H9 (cell line): ENCODE results near the gene VTI1B. TPM values are rescaled to one million over a fixed set of nuclear protein-coding genes. Genes with fewer than 3 reads are reported as not detected.
A peak's percentile ranks its signal among the peaks of the same experiment; 100 is the strongest.

Source experiments
- DNase-seq: peaks from one replicate; pipeline ENCODE4 v3.0.0-alpha.2; 2017
- H2AFZ ChIP-seq: one replicate; pipeline ENCODE4 v1.6.1; 2013; ENCODE audit warnings: mild to moderate bottlenecking, low read length, control low read depth, moderate library complexity
- H2AK5ac ChIP-seq: 2 replicates; pipeline ENCODE4 v1.6.1; 2013; ENCODE audit warnings: low read length, control low read depth, mixed read lengths; ENCODE audit not compliant: insufficient read length
- H2BK120ac ChIP-seq: one replicate; pipeline ENCODE4 v1.6.1; 2013; ENCODE audit warnings: low read depth, mild to moderate bottlenecking, low read length, control low read depth, inconsistent platforms; ENCODE audit not compliant: poor library complexity, severe bottlenecking
- H2BK12ac ChIP-seq: 2 replicates; pipeline ENCODE4 v1.6.1; 2013; ENCODE audit warnings: low read length, control low read depth, mixed read lengths, low read depth; ENCODE audit not compliant: insufficient read length
- H2BK15ac ChIP-seq: 2 replicates; pipeline ENCODE4 v1.6.1; 2013; ENCODE audit warnings: low read depth, low read length, control low read depth
- H2BK20ac ChIP-seq: one replicate; pipeline ENCODE4 v1.6.1; 2013; ENCODE audit warnings: low read depth, mild to moderate bottlenecking, low read length, control low read depth, inconsistent platforms; ENCODE audit not compliant: poor library complexity, severe bottlenecking
- H2BK5ac ChIP-seq: 2 replicates; pipeline ENCODE4 v1.6.1; 2013; ENCODE audit warnings: low read length, control low read depth, mixed read lengths; ENCODE audit not compliant: insufficient read length
- H3K14ac ChIP-seq: 2 replicates; pipeline ENCODE4 v1.6.1; 2013; ENCODE audit warnings: low read length, control low read depth; ENCODE audit not compliant: insufficient read depth
- H3K18ac ChIP-seq: 2 replicates; pipeline ENCODE4 v1.6.1; 2013; ENCODE audit warnings: low read depth, mild to moderate bottlenecking, mixed read lengths, low read length, control low read depth; ENCODE audit not compliant: insufficient read length
- H3K23ac ChIP-seq: 2 replicates; pipeline ENCODE4 v1.6.1; 2013; ENCODE audit warnings: low read length, control low read depth, mixed read lengths, low read depth; ENCODE audit not compliant: insufficient read length
- H3K23me2 ChIP-seq: 2 replicates; pipeline ENCODE4 v1.6.1; 2013; ENCODE audit warnings: low read depth, mild to moderate bottlenecking, mixed read lengths, low read length, control low read depth; ENCODE audit not compliant: insufficient read length, poor library complexity, severe bottlenecking
- H3K27ac ChIP-seq: 2 replicates; pipeline ENCODE4 v1.5.1; 2013; ENCODE audit warnings: low read length, control low read depth, mixed read lengths, low read depth; ENCODE audit not compliant: insufficient read length
- H3K27me3 ChIP-seq: 2 replicates; pipeline ENCODE4 v1.6.1; 2013; ENCODE audit warnings: low read length, control low read depth, inconsistent platforms; ENCODE audit not compliant: insufficient read depth
- H3K4ac ChIP-seq: 2 replicates; pipeline ENCODE4 v1.6.1; 2013; ENCODE audit warnings: low read depth, mild to moderate bottlenecking, control low read depth, inconsistent platforms, low read length, moderate library complexity
- H3K4me1 ChIP-seq: 2 replicates; pipeline ENCODE4 v1.6.1; 2013; ENCODE audit warnings: low read length, control low read depth, inconsistent platforms; ENCODE audit not compliant: insufficient read depth
- H3K4me2 ChIP-seq: 2 replicates; pipeline ENCODE4 v1.6.1; 2013; ENCODE audit warnings: low read length, control low read depth, mixed read lengths; ENCODE audit not compliant: insufficient read length, insufficient read depth
- H3K56ac ChIP-seq: 2 replicates; pipeline ENCODE4 v1.6.1; 2013; ENCODE audit warnings: low read depth, mild to moderate bottlenecking, mixed read lengths, low read length, control low read depth; ENCODE audit not compliant: insufficient read length
- H3K79me1 ChIP-seq: 2 replicates; pipeline ENCODE4 v1.6.1; 2013; ENCODE audit warnings: low read depth, mild to moderate bottlenecking, moderate library complexity, low read length, control low read depth, inconsistent platforms; ENCODE audit not compliant: insufficient read depth, poor library complexity, severe bottlenecking
- H3K79me2 ChIP-seq: 2 replicates; pipeline ENCODE4 v1.6.1; 2013; ENCODE audit warnings: low read length, control low read depth, inconsistent platforms; ENCODE audit not compliant: insufficient read depth
- H3K9ac ChIP-seq: 2 replicates; pipeline ENCODE4 v1.6.1; 2013; ENCODE audit warnings: low read length, control low read depth, mixed read lengths; ENCODE audit not compliant: insufficient read length; ENCODE audit errors: extremely low read depth
- H3K9me3 ChIP-seq: one replicate; pipeline ENCODE4 v1.6.1; 2013; ENCODE audit warnings: low read depth, low read length, inconsistent platforms; ENCODE audit not compliant: control insufficient read depth
- H3T11ph ChIP-seq: one replicate; pipeline ENCODE4 v1.6.1; 2013; ENCODE audit warnings: mild to moderate bottlenecking, low read length, control low read depth, inconsistent platforms
- H4K20me1 ChIP-seq: one replicate; pipeline ENCODE4 v1.6.1; 2013; ENCODE audit not compliant: control insufficient read depth, insufficient read length, insufficient read depth
- H4K5ac ChIP-seq: 2 replicates; pipeline ENCODE4 v1.6.1; 2013; ENCODE audit warnings: low read depth, mild to moderate bottlenecking, mixed read lengths, low read length, control low read depth; ENCODE audit not compliant: insufficient read length
- H4K8ac ChIP-seq: replicated peaks from 2 replicates; pipeline ENCODE4 v1.6.1; 2013; ENCODE audit warnings: low read length, control low read depth, mixed read lengths, low read depth; ENCODE audit not compliant: insufficient read length
- H4K91ac ChIP-seq: 2 replicates; pipeline ENCODE4 v1.6.1; 2013; ENCODE audit warnings: low read depth, mild to moderate bottlenecking, moderate library complexity, mixed read lengths, low read length, control low read depth; ENCODE audit not compliant: insufficient read length
- H3K27ac Mint-ChIP-seq, 3 experiments: 2 replicates in 2 of 3; 3 replicates in 1 of 3; pipeline ENCODE4 v1.8.0; 2020 to 2021; ENCODE audit warnings: mixed read lengths in 3 of 3, mild to moderate bottlenecking in 1 of 3, moderate library complexity in 1 of 3
- H3K27me3 Mint-ChIP-seq: 2 replicates; pipeline ENCODE4 v1.8.0; 2021; ENCODE audit warnings: low read depth, mild to moderate bottlenecking, moderate library complexity, mixed read lengths
- H3K36me3 Mint-ChIP-seq, 3 experiments: 2 replicates in 2 of 3; 3 replicates in 1 of 3; pipeline ENCODE4 v1.8.0; 2020 to 2021; ENCODE audit warnings: low read depth in 3 of 3, mixed read lengths in 3 of 3; ENCODE audit not compliant: insufficient read depth in 1 of 3
- H3K4me1 Mint-ChIP-seq, 2 experiments: 2 replicates each; pipeline ENCODE4 v1.8.0; 2020; ENCODE audit warnings: mixed read lengths in 2 of 2
- H3K4me3 Mint-ChIP-seq, 2 experiments: 2 replicates in 1 of 2; 3 replicates in 1 of 2; pipeline ENCODE4 v1.8.0; 2020 to 2021; ENCODE audit warnings: mild to moderate bottlenecking in 2 of 2, mixed read lengths in 2 of 2, moderate library complexity in 1 of 2
- H3K9me3 Mint-ChIP-seq, 2 experiments: 2 replicates in 1 of 2; 3 replicates in 1 of 2; pipeline ENCODE4 v1.8.0; 2020; ENCODE audit warnings: mild to moderate bottlenecking in 2 of 2, mixed read lengths in 2 of 2, moderate library complexity in 1 of 2
- WGBS: extraction: QIAGEN DNeasy Blood & Tissue Kit; methylation state at CpG from one replicate; pipeline ENCODE4 v1.1.7; 2013; ENCODE audit warnings: missing lambda C conversion rate, low lambda C conversion rate, mixed read lengths; ENCODE audit not compliant: insufficient read length; ENCODE audit errors: extremely low coverage; 5-methylcytosine and 5-hydroxymethylcytosine counted together
- total RNA-seq: library from RNA; stranded (reverse); gene quantifications from 2 replicates; pipeline ENCODE4 v1.2.1, GENCODE V29; 2021
- TF ChIP-seq, protein P1 (sequence below): fragments of 200-600 bp; sonication (generic); conservative IDR thresholded peaks from 3 replicates; pipeline ENCODE4 v1.8.0; 2021; ENCODE audit warnings: antibody characterized with exemption, mild to moderate bottlenecking

The VTI1B gene
- total RNA-seq, 1 experiment from 2014 or later: 118 TPM

DNA sequence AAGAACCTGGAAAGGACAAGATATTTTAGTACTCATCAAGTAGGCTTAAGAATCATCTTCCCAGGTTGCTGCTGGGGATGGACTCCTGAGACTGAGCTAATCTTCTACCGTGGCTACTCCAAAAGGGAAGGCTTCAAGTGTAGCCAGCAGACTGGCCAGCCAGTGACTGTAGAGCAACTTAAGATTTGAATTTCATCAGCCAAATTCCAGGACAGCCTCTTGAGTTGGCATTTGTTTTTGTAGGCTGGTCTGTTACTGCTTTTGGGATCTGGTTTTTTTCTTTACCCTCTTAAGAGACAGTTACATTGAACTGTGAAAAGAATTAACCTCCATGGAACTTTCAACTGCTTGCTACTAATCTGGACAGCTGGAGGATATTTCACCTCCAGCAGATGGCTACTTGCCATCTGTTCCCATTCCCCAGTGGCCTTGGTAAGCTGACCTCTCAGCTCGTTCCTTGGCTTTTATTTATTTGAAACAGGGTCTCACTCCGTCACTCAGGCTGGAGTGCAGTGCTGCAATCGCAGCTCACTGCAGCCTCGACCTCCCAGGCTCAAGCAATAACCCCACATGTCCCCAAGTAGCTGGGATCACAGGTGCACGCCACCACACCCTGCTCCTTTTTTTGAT lies 20.7 kb downstream of the VTI1B start:
- H4K91ac ChIP-seq: no peak overlapping the region
- H3K27me3 ChIP-seq: no peaks in the 10 kb centered on the region
- H3K4me3 Mint-ChIP-seq: no peak overlapping the region
- DNase-seq: no peak
- H3K23ac ChIP-seq: no peak overlapping the region
- no peak overlapping the region for H4K5ac ChIP-seq
- H2AFZ ChIP-seq: no peak overlapping the region
- H3T11ph ChIP-seq: no peak overlapping the region
- TF ChIP-seq, protein P1, sequence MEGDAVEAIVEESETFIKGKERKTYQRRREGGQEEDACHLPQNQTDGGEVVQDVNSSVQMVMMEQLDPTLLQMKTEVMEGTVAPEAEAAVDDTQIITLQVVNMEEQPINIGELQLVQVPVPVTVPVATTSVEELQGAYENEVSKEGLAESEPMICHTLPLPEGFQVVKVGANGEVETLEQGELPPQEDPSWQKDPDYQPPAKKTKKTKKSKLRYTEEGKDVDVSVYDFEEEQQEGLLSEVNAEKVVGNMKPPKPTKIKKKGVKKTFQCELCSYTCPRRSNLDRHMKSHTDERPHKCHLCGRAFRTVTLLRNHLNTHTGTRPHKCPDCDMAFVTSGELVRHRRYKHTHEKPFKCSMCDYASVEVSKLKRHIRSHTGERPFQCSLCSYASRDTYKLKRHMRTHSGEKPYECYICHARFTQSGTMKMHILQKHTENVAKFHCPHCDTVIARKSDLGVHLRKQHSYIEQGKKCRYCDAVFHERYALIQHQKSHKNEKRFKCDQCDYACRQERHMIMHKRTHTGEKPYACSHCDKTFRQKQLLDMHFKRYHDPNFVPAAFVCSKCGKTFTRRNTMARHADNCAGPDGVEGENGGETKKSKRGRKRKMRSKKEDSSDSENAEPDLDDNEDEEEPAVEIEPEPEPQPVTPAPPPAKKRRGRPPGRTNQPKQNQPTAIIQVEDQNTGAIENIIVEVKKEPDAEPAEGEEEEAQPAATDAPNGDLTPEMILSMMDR: no peak
- H3K27ac Mint-ChIP-seq: peak overlapping the region in 2 of 3 experiments; percentile 40 to 88; a peak in 3 of 7 replicates
- WGBS: no CpG with 5 or more reads among the region's 6 CpGs
- no peak overlapping the region for H3K56ac ChIP-seq
- no peaks in the 10 kb centered on the region for H3K23me2 ChIP-seq
- no peaks in the 10 kb centered on the region for H3K27me3 Mint-ChIP-seq
- no peak overlapping the region for H4K8ac ChIP-seq
- no peak overlapping the region for H3K14ac ChIP-seq
- H3K4me2 ChIP-seq: no peak overlapping the region
- H2AK5ac ChIP-seq: no peak overlapping the region
- no peaks in the 10 kb centered on the region for H3K4me1 ChIP-seq
- H2BK20ac ChIP-seq: no peak overlapping the region
- H3K4me1 Mint-ChIP-seq: no peaks in the 10 kb centered on the region
- H3K36me3 Mint-ChIP-seq: peaks cover 22 to 87% (median 68%) of the 10 kb centered on the region in 3 experiments; a peak in 6 of 7 replicates
- no peak overlapping the region for H3K27ac ChIP-seq
- no peak overlapping the region for H3K18ac ChIP-seq
- H2BK15ac ChIP-seq: no peak overlapping the region
- no peak overlapping the region for H2BK12ac ChIP-seq
- no peak overlapping the region for H2BK5ac ChIP-seq
- H3K79me2 ChIP-seq: no peaks in the 10 kb centered on the region
- H2BK120ac ChIP-seq: no peak overlapping the region
- no peaks in the 10 kb centered on the region for H3K9me3 Mint-ChIP-seq
- no peak overlapping the region for H3K4ac ChIP-seq
- H3K9me3 ChIP-seq: no peaks in the 10 kb centered on the region
- no peak overlapping the region for H3K9ac ChIP-seq
- H3K79me1 ChIP-seq: no peaks in the 10 kb centered on the region
- H4K20me1 ChIP-seq: no peaks in the 10 kb centered on the region
